NCI-H2227 (cell line): ENCODE measurements around the gene PRR5.

Experiments
- DNase-seq: peaks from one replicate; lab custom pipeline; 2025; ENCODE audit not compliant: unreplicated experiment; lab: John Stamatoyannopoulos, UW

PRR5 gene

DNA sequence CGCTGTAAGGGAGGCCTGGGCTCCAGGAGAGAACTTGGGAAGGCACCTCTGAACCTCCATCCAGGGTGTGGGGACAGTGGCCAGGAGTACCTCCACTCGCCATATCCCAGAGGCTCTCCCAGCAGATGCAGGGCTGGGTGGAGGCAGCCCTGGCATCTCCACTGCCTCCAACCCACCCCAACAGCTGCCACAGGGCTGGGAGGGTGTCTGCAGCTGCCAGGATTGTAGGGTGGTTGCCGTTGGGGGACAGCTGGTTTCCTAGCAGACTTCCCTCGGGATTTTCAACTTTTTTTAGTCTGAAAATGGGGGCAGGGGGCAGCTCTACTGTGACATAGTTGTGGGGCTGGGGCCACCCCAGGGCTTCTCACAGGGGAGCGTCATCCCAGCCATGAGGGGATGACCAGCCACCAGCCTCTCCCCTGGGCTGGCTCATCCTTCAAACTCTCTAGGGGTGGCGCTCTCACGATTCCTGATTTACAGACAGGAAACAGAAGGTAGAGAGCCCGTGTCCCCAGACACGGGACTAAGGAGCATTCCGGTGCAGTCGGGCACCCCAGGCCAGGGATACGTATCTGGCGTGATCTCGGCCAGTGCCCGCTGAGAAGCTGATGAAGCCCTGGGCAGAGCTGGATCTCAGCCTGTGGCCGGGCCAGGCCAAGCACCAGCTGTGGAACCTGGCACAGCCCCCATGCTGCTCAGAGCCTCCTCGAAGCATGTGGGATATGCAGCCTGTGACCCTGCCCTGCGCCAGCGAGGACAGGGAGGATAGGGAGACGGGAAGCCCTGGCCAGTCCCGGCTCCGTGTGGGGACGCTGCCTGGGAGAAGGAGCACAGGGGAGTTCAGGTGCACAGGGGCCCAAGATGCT lies 9.9 kb downstream of the PRR5 start:
- DNase-seq: no peak

- no peak for DNase-seq
Measured at GRCh38 chr22:44712962-44713361, 11.0 kb downstream of the PRR5 start.

DNA sequence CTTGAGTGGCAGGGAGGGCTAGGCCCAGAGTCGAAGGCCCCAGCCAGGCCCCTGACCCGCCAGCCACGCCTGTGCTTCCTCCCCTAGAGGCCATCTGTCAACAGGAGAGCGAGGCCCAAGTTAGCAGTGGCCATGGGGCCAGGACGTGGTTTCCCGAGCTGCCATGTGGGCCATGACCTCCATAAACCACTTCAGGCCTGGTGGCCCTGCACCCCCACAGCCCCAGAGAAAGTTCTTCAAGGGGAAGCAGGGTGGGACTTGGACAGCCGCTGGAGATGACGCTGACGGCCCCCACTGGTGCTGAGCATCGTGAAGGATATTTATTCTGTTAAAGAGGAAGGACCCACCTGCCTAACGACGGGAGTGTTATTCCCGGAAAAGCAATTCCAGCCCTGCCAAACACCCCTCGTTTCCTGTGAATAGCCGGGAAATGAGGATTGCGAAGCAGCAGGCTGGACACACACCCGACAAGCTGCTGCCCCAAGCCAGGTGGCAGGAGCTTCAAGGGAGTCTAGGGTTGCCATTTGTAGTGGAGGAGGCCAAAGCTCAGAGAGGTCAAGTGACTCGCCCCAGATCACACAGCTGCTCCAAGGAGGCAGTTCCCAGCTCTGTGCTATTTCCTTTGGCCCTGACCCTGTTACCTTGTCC lies 12.8 kb downstream of the PRR5 start:
- no peak for DNase-seq

GRCh38 chr22:44718418-44718817 lies 16.4 kb downstream of the PRR5 start:
- no peak for DNase-seq

- peak; percentile 7 for DNase-seq
Measured at GRCh38 chr22:44719586-44720368, 17.8 kb downstream of the PRR5 start.

- no peak for DNase-seq
Measured at GRCh38 chr22:44721213-44721612, 19.2 kb downstream of the PRR5 start.

GRCh38 chr22:44722611-44723010 lies 20.6 kb downstream of the PRR5 start:
- no peak for DNase-seq

DNA sequence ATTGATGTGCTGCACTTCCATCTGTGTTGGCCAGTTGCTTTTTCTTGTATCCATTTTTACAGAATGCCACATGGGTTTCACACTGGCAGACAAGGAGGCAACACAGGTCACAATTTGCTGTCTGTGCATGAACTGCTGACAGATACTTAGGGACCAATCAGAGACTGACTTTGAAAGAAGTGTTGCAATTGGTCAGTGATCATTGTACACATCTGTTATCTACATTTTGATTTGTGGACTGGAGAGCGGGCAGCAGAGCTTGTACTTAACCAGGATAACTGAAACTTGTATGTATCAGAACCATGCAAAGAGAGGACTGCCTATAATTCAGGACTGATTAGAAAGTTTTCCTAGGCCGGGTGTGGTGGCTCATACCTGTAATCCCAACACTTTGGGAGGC lies 21.8 kb downstream of the PRR5 start:
- no peak for DNase-seq

DNA sequence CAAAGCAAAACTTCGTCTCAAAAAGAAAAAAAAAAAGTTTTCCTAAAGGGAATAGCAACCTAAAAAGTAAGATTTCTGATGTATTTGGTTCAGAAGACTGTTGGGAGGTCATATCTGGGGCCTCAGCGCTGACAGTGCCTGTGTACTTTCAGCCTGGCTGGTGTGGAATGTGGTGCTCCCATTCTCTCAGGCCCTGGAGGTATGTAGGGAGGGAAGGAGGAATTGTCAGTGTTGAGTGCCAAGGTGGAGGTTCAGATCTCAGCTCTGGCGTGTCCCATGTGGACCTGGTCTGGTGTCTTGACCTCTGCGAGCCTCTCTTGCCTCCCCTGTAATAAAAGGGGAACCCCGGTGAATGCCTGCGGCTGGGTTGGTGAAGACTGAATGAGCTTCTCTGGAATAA lies 22.4 kb downstream of the PRR5 start:
- DNase-seq: no peak

- no peak for DNase-seq
Measured at GRCh38 chr22:44724859-44725258, 22.9 kb downstream of the PRR5 start.

GRCh38 chr22:44726439-44726838 lies 24.4 kb downstream of the PRR5 start:
- DNase-seq: no peak

DNA sequence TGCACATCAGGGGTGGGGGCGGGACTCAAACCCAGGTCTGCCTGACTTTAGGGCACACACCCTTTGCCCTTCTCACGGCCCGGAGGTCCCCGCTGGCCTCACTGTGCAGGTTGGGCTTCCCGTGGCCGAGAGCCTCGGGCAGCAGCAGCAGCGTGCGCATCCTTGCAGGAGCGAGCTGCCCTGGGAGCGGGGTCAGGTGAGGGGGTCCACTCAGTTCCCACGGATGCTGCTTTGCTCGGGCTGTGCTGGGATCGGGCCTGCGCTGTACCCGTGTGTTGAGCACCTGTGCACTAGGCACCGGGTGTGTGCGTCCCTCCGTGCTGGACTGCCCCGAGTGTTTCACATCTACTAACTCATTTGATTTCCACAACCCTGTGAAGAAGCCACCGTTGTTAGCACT lies 25.1 kb downstream of the PRR5 start:
- DNase-seq: no peak

DNA sequence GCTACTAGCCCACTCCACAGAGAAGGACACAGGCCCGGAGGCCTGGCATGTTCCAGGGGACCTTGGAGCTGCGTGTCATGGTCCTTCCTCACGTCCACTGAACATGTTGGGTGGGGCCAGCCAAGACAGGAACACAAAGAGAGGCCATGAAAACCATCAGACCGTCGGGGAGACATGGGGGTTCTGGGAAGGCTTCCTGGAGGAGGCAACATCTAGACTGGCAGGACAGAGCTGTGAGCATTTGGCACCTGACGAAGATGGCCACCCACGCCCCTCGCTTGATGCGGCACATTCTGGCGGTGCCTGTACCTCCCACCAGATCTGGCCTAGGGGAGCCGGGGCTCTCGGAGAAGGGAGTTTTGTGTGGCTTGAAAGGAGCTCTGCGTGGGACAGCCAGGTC lies 25.7 kb downstream of the PRR5 start:
- DNase-seq: no peak

- DNase-seq: no peak
Measured at GRCh38 chr22:44728761-44729324, 26.8 kb downstream of the PRR5 start.

- no peak for DNase-seq
Measured at GRCh38 chr22:44729391-44730021, 27.5 kb downstream of the PRR5 start.

DNA sequence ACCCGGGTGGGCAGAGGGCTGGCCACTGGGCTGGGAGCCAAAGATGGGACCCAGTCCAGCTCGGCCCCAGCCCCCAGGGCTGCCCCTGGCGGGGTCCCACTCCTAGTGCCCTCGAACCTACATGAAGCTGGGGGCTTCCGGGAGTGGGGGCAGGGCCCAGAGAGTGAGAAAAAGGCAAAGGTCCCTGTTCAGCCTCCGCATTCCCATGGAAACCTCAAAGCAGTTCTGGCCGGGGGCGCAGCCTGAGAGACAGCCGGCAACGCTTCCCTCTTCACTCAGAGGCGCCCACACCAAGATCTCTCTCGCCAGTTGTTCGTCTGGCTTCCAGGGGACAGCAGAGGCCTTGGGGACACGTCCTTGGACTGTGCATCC lies 28.0 kb downstream of the PRR5 start:
- DNase-seq: no peak

DNA sequence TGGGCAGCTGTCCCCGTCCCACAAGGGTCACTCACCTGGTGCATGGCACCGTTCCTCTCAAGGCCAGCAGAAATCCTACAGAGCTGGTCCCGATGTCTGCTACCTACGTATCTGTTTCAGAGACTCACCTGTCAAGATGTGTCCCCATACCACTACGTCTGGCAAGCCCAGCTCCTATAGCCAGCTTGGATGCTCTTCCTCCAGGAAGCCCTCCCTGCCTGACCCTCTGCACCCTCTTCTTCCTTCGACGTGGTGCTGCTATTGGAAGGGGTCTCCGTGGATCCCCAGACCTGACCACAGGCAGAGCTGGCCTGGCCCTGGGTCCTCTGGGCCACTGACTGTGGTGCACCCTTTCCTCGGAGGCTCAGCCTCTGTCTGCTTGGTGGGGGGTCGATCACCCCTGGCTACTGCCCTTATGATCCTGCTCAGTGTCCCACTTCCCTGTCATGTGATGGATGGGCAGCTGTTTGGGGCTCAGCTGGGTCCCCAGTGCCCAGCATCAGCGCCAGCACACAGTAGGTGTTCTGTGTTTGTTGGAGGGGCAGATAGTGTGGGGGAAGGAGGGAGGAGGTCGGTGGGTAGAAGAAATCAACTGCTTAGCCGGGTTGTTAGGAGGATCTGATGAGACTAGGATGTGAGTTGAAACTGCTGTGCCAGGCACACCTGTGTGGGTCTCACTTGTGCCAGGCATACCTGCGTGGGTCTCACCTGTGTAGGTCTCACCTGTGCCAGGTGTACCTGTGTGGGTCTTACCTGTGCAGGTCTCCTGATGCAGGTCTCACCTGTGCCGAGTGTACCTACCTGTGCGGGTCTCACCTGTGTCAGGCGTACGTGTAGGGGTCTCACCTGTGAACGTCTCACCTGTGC lies 28.7 kb downstream of the PRR5 start:
- no peak for DNase-seq

- no peak for DNase-seq
Measured at GRCh38 chr22:44731357-44731970, 29.5 kb downstream of the PRR5 start.

DNA sequence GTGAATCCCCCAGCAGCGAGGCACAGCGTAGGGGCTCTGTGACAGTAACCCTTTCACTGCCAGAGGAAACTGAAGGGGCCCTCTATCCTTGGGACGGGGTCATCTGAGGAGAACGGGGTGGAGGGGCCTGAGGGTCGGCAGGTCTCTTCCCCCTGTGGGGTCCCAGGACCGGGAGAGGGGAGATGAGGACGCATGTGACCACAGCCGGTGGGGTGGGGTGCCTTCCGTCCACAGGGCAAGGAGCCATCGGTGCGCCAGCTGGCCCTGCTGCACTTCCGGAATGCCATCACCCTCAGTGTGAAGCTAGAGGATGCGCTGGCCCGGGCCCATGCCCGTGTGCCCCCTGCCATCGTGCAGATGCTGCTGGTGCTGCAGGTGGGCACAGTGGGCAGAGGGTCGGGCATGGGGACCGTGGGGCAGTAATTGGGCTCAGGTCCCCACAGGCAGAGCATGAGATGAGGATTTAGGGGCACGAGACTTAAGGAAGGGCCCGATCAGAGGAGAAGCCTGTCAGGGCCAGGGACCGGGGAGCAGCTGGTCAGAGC lies 30.1 kb downstream of the PRR5 start:
- DNase-seq: no peak
